ENCODE measurements around the gene SOD3. TPM values are rescaled to one million over a fixed set of nuclear protein-coding genes. Genes with fewer than 3 reads are reported as not detected.
A peak's percentile ranks its signal among the peaks of the same experiment; 100 is the strongest.

SOD3 gene
- total RNA-seq, 4 donors from 2014 or later: 18.4 to 55.8 (median 23.3) TPM

DNA sequence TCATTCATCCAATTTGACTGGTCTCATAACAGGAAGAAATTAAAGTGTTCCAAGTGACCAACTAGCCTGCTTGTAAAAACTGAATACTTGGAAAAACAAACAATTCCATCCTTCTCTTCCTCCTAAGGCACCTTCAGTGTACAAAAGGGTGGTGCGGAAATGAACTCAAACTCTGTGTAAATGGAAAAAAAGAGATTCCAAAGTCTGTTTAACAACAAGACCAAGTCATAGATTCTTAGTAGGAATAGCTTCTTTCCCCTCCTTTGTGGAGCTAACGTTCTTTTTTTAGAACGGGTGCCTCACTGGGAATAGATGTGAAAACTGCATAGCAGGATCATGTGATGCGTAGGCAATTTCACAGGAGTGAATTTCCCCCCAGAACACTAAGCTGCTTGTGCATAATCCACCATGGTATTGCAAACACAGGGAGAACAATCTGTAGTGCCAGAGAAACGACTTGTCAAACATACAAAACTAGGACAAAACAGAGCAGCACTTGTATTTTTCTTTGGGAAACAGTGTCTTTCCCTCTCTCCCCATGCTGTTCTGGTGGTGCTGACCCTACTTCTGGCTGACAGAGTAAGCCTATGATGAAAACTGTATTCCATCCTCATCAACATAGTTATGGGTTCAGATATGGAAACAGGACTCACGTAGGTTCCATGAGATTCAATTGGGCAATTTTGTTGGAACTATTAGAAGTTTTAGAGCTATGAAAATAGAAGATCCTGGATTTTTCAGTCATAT is 13.2 kb upstream of the SOD3 start:
- TF ChIP-seq POLR2AphosphoS5 (IDR thresholded peaks at IDR 0.05): no peak
- peak; percentile 68 for TF ChIP-seq EP300 (IDR thresholded peaks at IDR 0.05)
- DNase-seq (ENCODE audit: low spot score in 2 of 2): no peak
- H3K27me3 ChIP-seq: no peaks in the 10 kb centered on the region
- 69% methylated on average over 6 of the region's 6 CpGs for WGBS
- no peaks in the 10 kb centered on the region for H3K9me3 ChIP-seq
- peaks cover 38% of the 10 kb centered on the region for H3K4me1 ChIP-seq
- no peaks in the 10 kb centered on the region for H3K36me3 ChIP-seq
- H3K4me3 ChIP-seq: no peak overlapping the region
- peak overlapping the region; percentile 30 for H3K27ac ChIP-seq

DNA sequence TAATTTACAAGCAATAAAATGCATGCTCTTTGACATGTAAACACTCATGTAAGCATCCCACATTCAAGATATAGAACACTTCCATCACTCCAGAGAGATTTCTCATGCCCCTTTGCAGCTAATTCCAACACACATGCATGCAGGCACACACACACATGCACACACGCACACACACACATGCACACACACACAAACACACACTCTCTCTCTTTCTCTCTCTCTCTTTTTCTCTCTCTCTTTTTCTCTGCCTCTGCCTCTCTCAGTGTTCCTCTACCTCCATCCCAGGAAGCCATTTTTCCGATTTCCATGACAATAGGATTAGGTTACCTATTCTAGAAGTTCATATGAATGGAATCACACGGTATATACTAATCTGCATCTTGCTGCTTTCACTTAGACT is 11.9 kb upstream of the SOD3 start:
- DNase-seq (ENCODE audit: low spot score in 2 of 2): no peak
- TF ChIP-seq POLR2AphosphoS5 (IDR thresholded peaks at IDR 0.05) (no peak), POLR2A (IDR thresholded peaks at IDR 0.05) (no peak), EP300 (IDR thresholded peaks at IDR 0.05) (no peak)
- TF ChIP-seq, protein P1, sequence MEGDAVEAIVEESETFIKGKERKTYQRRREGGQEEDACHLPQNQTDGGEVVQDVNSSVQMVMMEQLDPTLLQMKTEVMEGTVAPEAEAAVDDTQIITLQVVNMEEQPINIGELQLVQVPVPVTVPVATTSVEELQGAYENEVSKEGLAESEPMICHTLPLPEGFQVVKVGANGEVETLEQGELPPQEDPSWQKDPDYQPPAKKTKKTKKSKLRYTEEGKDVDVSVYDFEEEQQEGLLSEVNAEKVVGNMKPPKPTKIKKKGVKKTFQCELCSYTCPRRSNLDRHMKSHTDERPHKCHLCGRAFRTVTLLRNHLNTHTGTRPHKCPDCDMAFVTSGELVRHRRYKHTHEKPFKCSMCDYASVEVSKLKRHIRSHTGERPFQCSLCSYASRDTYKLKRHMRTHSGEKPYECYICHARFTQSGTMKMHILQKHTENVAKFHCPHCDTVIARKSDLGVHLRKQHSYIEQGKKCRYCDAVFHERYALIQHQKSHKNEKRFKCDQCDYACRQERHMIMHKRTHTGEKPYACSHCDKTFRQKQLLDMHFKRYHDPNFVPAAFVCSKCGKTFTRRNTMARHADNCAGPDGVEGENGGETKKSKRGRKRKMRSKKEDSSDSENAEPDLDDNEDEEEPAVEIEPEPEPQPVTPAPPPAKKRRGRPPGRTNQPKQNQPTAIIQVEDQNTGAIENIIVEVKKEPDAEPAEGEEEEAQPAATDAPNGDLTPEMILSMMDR (IDR thresholded peaks at IDR 0.05): no peak
- 81% methylated on average over 3 of the region's 3 CpGs for WGBS
- Histone ChIP-seq H3K27ac (no peak overlapping the region), H3K4me3 (no peak overlapping the region), H3K36me3 (no peaks in the 10 kb centered on the region), H3K4me1 (peaks cover 31% of the 10 kb centered on the region), H3K9me3 (no peaks in the 10 kb centered on the region), H3K27me3 (no peaks in the 10 kb centered on the region)

DNA sequence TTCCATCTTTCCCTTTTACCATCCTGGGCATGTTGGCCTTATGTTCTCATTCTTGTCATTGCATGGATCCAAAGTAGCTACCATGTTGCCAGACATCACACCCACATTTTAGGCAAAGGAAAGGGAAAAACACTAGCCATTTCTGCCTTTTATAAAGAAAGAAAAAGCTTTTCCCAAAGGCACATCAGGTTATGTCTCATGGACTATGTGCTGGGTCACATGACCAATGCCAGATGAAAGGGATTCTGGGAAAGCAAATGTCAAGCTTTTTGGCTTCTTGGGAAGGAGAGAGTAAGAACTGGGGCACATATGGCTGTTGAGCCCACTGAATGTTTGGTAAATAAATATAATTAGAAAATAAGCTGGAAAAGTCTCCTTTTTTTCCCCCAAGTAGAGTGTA is 4.3 kb upstream of the SOD3 start:
- Histone ChIP-seq H3K4me1 (peaks cover 23% of the 10 kb centered on the region), H3K4me3 (no peak overlapping the region)
- TF ChIP-seq POLR2A (IDR thresholded peaks at IDR 0.05) (no peak), POLR2AphosphoS5 (IDR thresholded peaks at IDR 0.05) (no peak), EP300 (IDR thresholded peaks at IDR 0.05) (no peak)
- TF ChIP-seq, protein P1 (IDR thresholded peaks at IDR 0.05): no peak

DNA sequence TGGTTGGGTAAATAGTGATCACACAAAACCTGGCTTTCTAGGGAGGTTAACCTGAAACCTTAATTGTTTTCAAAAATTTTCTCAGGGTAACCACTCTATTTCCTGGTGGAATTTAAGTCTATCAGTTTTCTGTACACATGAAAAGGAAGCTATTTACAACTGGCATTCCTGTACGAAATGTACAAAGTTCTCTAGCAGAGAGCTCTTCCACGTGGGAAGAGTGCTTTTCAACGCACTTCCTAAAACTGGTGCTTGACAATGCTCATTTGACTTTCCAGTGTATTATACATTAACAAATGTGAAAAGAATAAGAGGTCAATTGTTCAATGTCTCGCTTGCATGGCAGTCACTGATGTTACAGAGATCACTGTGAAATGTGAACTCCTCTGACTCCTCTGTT is 2.8 kb upstream of the SOD3 start:
- Histone ChIP-seq H3K27ac (no peak overlapping the region), H3K9me3 (no peaks in the 10 kb centered on the region), H3K36me3 (no peaks in the 10 kb centered on the region), H3K27me3 (no peaks in the 10 kb centered on the region), H3K4me1 (peaks cover 24% of the 10 kb centered on the region), H3K4me3 (no peak overlapping the region)
- TF ChIP-seq, protein P1 (IDR thresholded peaks at IDR 0.05): no peak
- no peak for TF ChIP-seq POLR2A (IDR thresholded peaks at IDR 0.05)
- TF ChIP-seq EP300 (IDR thresholded peaks at IDR 0.05): no peak
- DNase-seq (ENCODE audit: low spot score in 2 of 2): no peak
- WGBS: 75% methylated on average over 4 of the region's 4 CpGs

More for the DNA sequence above, 4.3 kb upstream of the SOD3 start:
- no peaks in the 10 kb centered on the region for H3K9me3 ChIP-seq
- H3K27me3 ChIP-seq: no peaks in the 10 kb centered on the region
- no peak overlapping the region for H3K27ac ChIP-seq
- no peak for DNase-seq (ENCODE audit: low spot score in 2 of 2)
- H3K36me3 ChIP-seq: no peaks in the 10 kb centered on the region

DNA sequence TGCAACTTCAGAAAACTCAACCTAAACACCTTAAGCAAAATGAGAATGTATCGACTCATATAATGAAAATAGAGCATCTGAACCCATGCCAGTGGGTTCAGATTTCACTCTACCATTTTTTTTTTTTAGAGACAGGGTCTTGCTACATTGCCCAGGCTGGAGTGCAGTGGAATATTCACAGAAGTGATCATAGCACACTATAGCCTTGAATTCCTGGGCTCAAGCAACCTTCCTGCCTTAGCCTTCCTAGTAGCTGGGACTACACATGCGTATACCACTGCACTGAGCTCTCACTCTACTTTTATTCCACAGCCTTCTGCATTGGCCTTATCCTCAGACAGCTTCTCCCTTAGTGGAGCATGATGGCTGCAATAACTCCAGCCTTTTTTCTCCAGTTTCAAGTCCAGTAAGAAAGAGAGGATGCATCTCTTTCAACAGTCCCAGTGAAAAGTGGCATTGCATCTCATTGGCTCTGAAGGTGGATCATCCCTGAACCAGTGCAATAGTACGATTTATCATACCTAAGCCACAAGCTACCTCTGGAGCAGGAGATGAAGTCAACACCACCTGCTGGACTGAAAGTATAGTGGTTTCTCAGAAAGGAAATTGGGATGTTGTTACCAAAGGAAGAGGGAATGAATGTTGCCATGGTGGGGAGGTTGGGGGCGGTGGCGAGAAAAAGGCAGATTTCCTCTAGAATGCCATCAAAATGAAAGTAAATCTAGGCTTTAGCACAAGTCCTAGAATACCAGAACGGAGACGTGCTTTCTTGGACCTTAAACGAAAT is 2.0 kb upstream of the SOD3 start:
- Histone ChIP-seq H3K4me3 (no peak overlapping the region), H3K27me3 (no peaks in the 10 kb centered on the region), H3K9me3 (no peaks in the 10 kb centered on the region), H3K4me1 (peaks cover 24% of the 10 kb centered on the region), H3K36me3 (no peaks in the 10 kb centered on the region), H3K27ac (peak overlapping the region; percentile 83)
- 79% methylated on average over 8 of the region's 8 CpGs for WGBS
- TF ChIP-seq POLR2A (IDR thresholded peaks at IDR 0.05) (no peak), EP300 (IDR thresholded peaks at IDR 0.05) (no peak)
- TF ChIP-seq, protein P1 (IDR thresholded peaks at IDR 0.05): peak; percentile 17
- DNase-seq (ENCODE audit: low spot score in 2 of 2): peak in 1 of 2 donors; percentile 11

All from suprapubic skin (tissue), 4 donors.